Ramos (cell line): ENCODE measurements around the gene RBM5.

ENCODE experiments used
- in situ Hi-C: fragments of 300-500 bp; cut with MboI; formaldehyde crosslinking; loops from one replicate; pipeline ENCODE4 v1.14.3; 2022; ENCODE audit warnings: low sequenced_read_pairs; ENCODE audit not compliant: unreplicated experiment

RBM5 gene

GRCh38 chr3:50137531-50137930 is 48.8 kb downstream of the RBM5 start:
- in situ Hi-C loops, result no loop called here

GRCh38 chr3:50138266-50139200 is 49.8 kb downstream of the RBM5 start:
- in situ Hi-C loops, result no loop called here

GRCh38 chr3:50139308-50139707 is 50.6 kb downstream of the RBM5 start:
- in situ Hi-C loops, result no loop called here

- in situ Hi-C loops, result no loop called here
These were observed 51.2 kb downstream of the RBM5 start for GRCh38 chr3:50139718-50140423.

- in situ Hi-C loops, result no loop called here
These were observed 52.3 kb downstream of the RBM5 start for GRCh38 chr3:50140990-50141389.

- in situ Hi-C loops, result no loop called here
These were observed 57.7 kb downstream of the RBM5 start for GRCh38 chr3:50146316-50146901.

- in situ Hi-C loops, result no loop called here
These were observed 58.3 kb downstream of the RBM5 start for GRCh38 chr3:50147016-50147415.

GRCh38 chr3:50147447-50147846 is 58.7 kb downstream of the RBM5 start:
- in situ Hi-C loops, result no loop called here

- in situ Hi-C loops, result no loop called here
These were observed 59.1 kb downstream of the RBM5 start for GRCh38 chr3:50147861-50148260.

GRCh38 chr3:50150404-50150750 is 61.7 kb downstream of the RBM5 start:
- in situ Hi-C loops, result no loop called here

GRCh38 chr3:50150863-50151686 is 62.4 kb downstream of the RBM5 start:
- in situ Hi-C loops, result no loop called here

GRCh38 chr3:50151728-50152127 is 63.0 kb downstream of the RBM5 start:
- in situ Hi-C loops, result no loop called here

GRCh38 chr3:50153782-50154475 is 65.2 kb downstream of the RBM5 start:
- in situ Hi-C loops, result no loop called here

GRCh38 chr3:50154476-50154839 is 65.7 kb downstream of the RBM5 start:
- in situ Hi-C loops, result no loop called here

- in situ Hi-C loops, result no loop called here
These were observed 66.2 kb downstream of the RBM5 start, which contains the start of gene SEMA3F for GRCh38 chr3:50154840-50155490. Gene SEMA3F, plus strand, starts transcription at chr3:50155324. Its CDS starts 4,299 bp downstream, at chr3:50159623.

GRCh38 chr3:50155491-50155878 is 66.8 kb downstream of the RBM5 start:
- in situ Hi-C loops, result no loop called here

GRCh38 chr3:50155891-50156290 is 67.2 kb downstream of the RBM5 start:
- in situ Hi-C loops, result no loop called here

GRCh38 chr3:50156549-50157493 is 68.1 kb downstream of the RBM5 start:
- in situ Hi-C loops, result no loop called here
